Activated T-helper 17 cell treated with anti-CD3 and anti-CD28 coated beads, Interleukin-2, amount 50 U/mL, for 72 hours (primary cell): ENCODE data around the gene GTPBP6. TPM values are rescaled to one million over a fixed set of nuclear protein-coding genes. Genes with fewer than 3 reads are reported as not detected.

Source experiments
- ATAC-seq: fragments of 150-1000 bp; cut with Tn5 transposase; replicated peaks from 2 replicates; pipeline ENCODE4 v1.10.0; 2021; ENCODE audit warnings: mild to moderate bottlenecking, moderate library complexity
- H3K27ac Mint-ChIP-seq: one replicate; pipeline ENCODE4 v1.8.0; 2022; ENCODE audit warnings: mixed read lengths
- H3K27me3 Mint-ChIP-seq: one replicate; pipeline ENCODE4 v1.8.0; 2022; ENCODE audit warnings: mixed read lengths
- H3K36me3 Mint-ChIP-seq: one replicate; pipeline ENCODE4 v1.8.0; 2022; ENCODE audit warnings: low read depth, mild to moderate bottlenecking, mixed read lengths
- H3K4me1 Mint-ChIP-seq: one replicate; pipeline ENCODE4 v1.8.0; 2022; ENCODE audit warnings: mixed read lengths
- H3K4me3 Mint-ChIP-seq: one replicate; pipeline ENCODE4 v1.8.0; 2022; ENCODE audit warnings: mild to moderate bottlenecking, mixed read lengths
- H3K9me3 Mint-ChIP-seq: one replicate; pipeline ENCODE4 v1.8.0; 2022; ENCODE audit warnings: mixed read lengths
- total RNA-seq, 2 donors: library from RNA; stranded (reverse); gene quantifications; one replicate each; pipeline ENCODE4 v1.2.3, GENCODE V29; 2022

The GTPBP6 gene
- total RNA-seq, 2 donors from 2014 or later, result 48.2 to 61.2 TPM

- Mint-ChIP-seq H3K4me3 (no peak overlapping the region), H3K4me1 (peaks cover 9% of the 10 kb centered on the region), H3K27me3 (no peaks in the 10 kb centered on the region), H3K9me3 (no peaks in the 10 kb centered on the region), H3K27ac (peak overlapping the region; percentile 81), H3K36me3 (peaks cover 23% of the 10 kb centered on the region)
- ATAC-seq, result no peak
Measured at GRCh38 chrX:320126-320783, 1.7 kb upstream of the GTPBP6 start.

- Mint-ChIP-seq H3K27ac (peak overlapping the region; percentile 81), H3K4me1 (peaks cover 9% of the 10 kb centered on the region), H3K27me3 (no peaks in the 10 kb centered on the region), H3K4me3 (no peak overlapping the region), H3K9me3 (no peaks in the 10 kb centered on the region), H3K36me3 (peaks cover 23% of the 10 kb centered on the region)
- ATAC-seq, result no peak
Measured at GRCh38 chrX:319579-320125, 1.1 kb upstream of the GTPBP6 start.

- H3K27me3 Mint-ChIP-seq, result no peaks in the 10 kb centered on the region
- ATAC-seq, result peak; percentile 71
- H3K4me1 Mint-ChIP-seq, result peaks cover 2% of the 10 kb centered on the region
- H3K4me3 Mint-ChIP-seq, result no peak overlapping the region
- peak overlapping the region; percentile 94 for H3K27ac Mint-ChIP-seq
- no peaks in the 10 kb centered on the region for H3K9me3 Mint-ChIP-seq
- H3K36me3 Mint-ChIP-seq, result peaks cover 33% of the 10 kb centered on the region
Measured at GRCh38 chrX:318068-318738, 393 bp downstream of the GTPBP6 start.

GRCh38 chrX:317424-318067 lies 1.1 kb downstream of the GTPBP6 start:
- Mint-ChIP-seq H3K27ac (peak overlapping the region; percentile 94), H3K4me3 (no peak overlapping the region), H3K9me3 (no peaks in the 10 kb centered on the region), H3K36me3 (peaks cover 39% of the 10 kb centered on the region), H3K4me1 (no peaks in the 10 kb centered on the region), H3K27me3 (no peaks in the 10 kb centered on the region)
- ATAC-seq, result no peak

- ATAC-seq, result no peak
- Mint-ChIP-seq H3K27me3 (no peaks in the 10 kb centered on the region), H3K4me1 (peaks cover 6% of the 10 kb centered on the region), H3K9me3 (no peaks in the 10 kb centered on the region), H3K36me3 (peaks cover 49% of the 10 kb centered on the region), H3K4me3 (no peak overlapping the region), H3K27ac (peak overlapping the region; percentile 94)
Measured at GRCh38 chrX:316351-317325, 2.0 kb downstream of the GTPBP6 start.

- H3K4me1 Mint-ChIP-seq, result peaks cover 6% of the 10 kb centered on the region
- H3K27ac Mint-ChIP-seq, result no peak overlapping the region
- peaks cover 60% of the 10 kb centered on the region for H3K36me3 Mint-ChIP-seq
- H3K27me3 Mint-ChIP-seq, result no peaks in the 10 kb centered on the region
- no peak for ATAC-seq
- H3K4me3 Mint-ChIP-seq, result no peak overlapping the region
- H3K9me3 Mint-ChIP-seq, result no peaks in the 10 kb centered on the region
Measured at GRCh38 chrX:314781-315595, 3.6 kb downstream of the GTPBP6 start.

GRCh38 chrX:314049-314448 lies 4.5 kb downstream of the GTPBP6 start:
- no peak for ATAC-seq
- Mint-ChIP-seq H3K9me3 (no peaks in the 10 kb centered on the region), H3K4me3 (no peak overlapping the region), H3K27me3 (no peaks in the 10 kb centered on the region), H3K4me1 (peaks cover 6% of the 10 kb centered on the region), H3K36me3 (peaks cover 69% of the 10 kb centered on the region), H3K27ac (peak overlapping the region; percentile 22)

GRCh38 chrX:313546-313945 lies 5.0 kb downstream of the GTPBP6 start:
- H3K27me3 Mint-ChIP-seq, result no peaks in the 10 kb centered on the region
- H3K36me3 Mint-ChIP-seq, result peaks cover 70% of the 10 kb centered on the region
- H3K4me3 Mint-ChIP-seq, result no peak overlapping the region
- peaks cover 6% of the 10 kb centered on the region for H3K4me1 Mint-ChIP-seq
- no peak for ATAC-seq
- no peaks in the 10 kb centered on the region for H3K9me3 Mint-ChIP-seq
- H3K27ac Mint-ChIP-seq, result peak overlapping the region; percentile 22

GRCh38 chrX:312621-313331 lies 5.8 kb downstream of the GTPBP6 start:
- no peak for ATAC-seq
- no peaks in the 10 kb centered on the region for H3K9me3 Mint-ChIP-seq
- peaks cover 70% of the 10 kb centered on the region for H3K36me3 Mint-ChIP-seq
- H3K27me3 Mint-ChIP-seq, result no peaks in the 10 kb centered on the region
- H3K4me1 Mint-ChIP-seq, result peaks cover 6% of the 10 kb centered on the region
- no peak overlapping the region for H3K27ac Mint-ChIP-seq
- H3K4me3 Mint-ChIP-seq, result no peak overlapping the region

GRCh38 chrX:311156-312129 lies 7.2 kb downstream of the GTPBP6 start:
- peaks cover 6% of the 10 kb centered on the region for H3K4me1 Mint-ChIP-seq
- H3K27ac Mint-ChIP-seq, result peak overlapping the region; percentile 64
- peaks cover 70% of the 10 kb centered on the region for H3K36me3 Mint-ChIP-seq
- no peaks in the 10 kb centered on the region for H3K27me3 Mint-ChIP-seq
- no peaks in the 10 kb centered on the region for H3K9me3 Mint-ChIP-seq
- H3K4me3 Mint-ChIP-seq, result no peak overlapping the region
- ATAC-seq, result no peak

- H3K9me3 Mint-ChIP-seq, result no peaks in the 10 kb centered on the region
- no peaks in the 10 kb centered on the region for H3K27me3 Mint-ChIP-seq
- peaks cover 75% of the 10 kb centered on the region for H3K36me3 Mint-ChIP-seq
- peaks cover 6% of the 10 kb centered on the region for H3K4me1 Mint-ChIP-seq
- no peak overlapping the region for H3K4me3 Mint-ChIP-seq
- no peak for ATAC-seq
- no peak overlapping the region for H3K27ac Mint-ChIP-seq
Measured at GRCh38 chrX:310621-311155, 7.9 kb downstream of the GTPBP6 start.
